Thyroid gland (tissue), 4 donors: ENCODE data around the gene CAPN14. TPM values are rescaled to one million over a fixed set of nuclear protein-coding genes. Genes with fewer than 3 reads are reported as not detected.

ENCODE experiments used
- DNase-seq, 2 donors: peaks; one replicate each; pipeline ENCODE4 v3.0.0-alpha.2; 2019
- H3K27ac ChIP-seq, 3 donors: fragments of 200-600 bp; sonication (generic); 1 replicate in 2 of 3; 2 replicates in 1 of 3; pipeline ENCODE4 v1.5.1; 2016 to 2019; ENCODE audit warnings: mild to moderate bottlenecking in 1 of 3, moderate library complexity in 1 of 3
- H3K27me3 ChIP-seq: fragments of 200-600 bp; sonication (generic); one replicate; pipeline ENCODE4 v1.5.1; 2019
- H3K36me3 ChIP-seq, 2 donors: fragments of 200-600 bp; sonication (generic); one replicate each; pipeline ENCODE4 v1.5.1; 2016 to 2019
- H3K4me1 ChIP-seq, 2 donors: fragments of 200-600 bp; sonication (generic); one replicate each; pipeline ENCODE4 v1.5.1; 2017 to 2019
- H3K4me3 ChIP-seq, 3 donors: fragments of 200-600 bp; sonication (generic); replicated peaks in 1 of 3; 1 replicate in 2 of 3; 2 replicates in 1 of 3; pipeline ENCODE4 v1.5.1; 2016; ENCODE audit warnings: mild to moderate bottlenecking in 1 of 3
- H3K9me3 ChIP-seq: fragments of 200-600 bp; sonication (generic); one replicate; pipeline ENCODE4 v1.5.1; 2017
- POLR2A ChIP-seq, 2 donors: fragments of 450-650 bp; IDR thresholded peaks; one replicate each; pipeline ENCODE4 v1.6.1; 2017; ENCODE audit warnings: antibody characterized with exemption in 2 of 2, mild to moderate bottlenecking in 2 of 2, moderate library complexity in 1 of 2
- WGBS, 2 donors: methylation state at CpG; one replicate each; pipeline ENCODE4 v1.1.5; 2017; 5-methylcytosine and 5-hydroxymethylcytosine counted together
- intact Hi-C: fragments of 100-400 bp; cut with DNase I; formaldehyde crosslinking; loops from one replicate; pipeline ENCODE4 v1.15.1; 2023
- total RNA-seq, 4 donors: library from RNA; depleted of rRNA; stranded (reverse); fragments of >200 nt; gene quantifications; one replicate each; pipeline ENCODE4 v1.2.3, GENCODE V29; 2016
- TF ChIP-seq, protein P1 (sequence below), 6 experiments: fragments of 200-600 bp in 3 of 6; fragments of 450-650 bp in 3 of 6; sonication (generic) in 3 of 6; IDR thresholded peaks; one replicate each; pipeline ENCODE4 v1.5.1; 2016 to 2019; ENCODE audit warnings: antibody characterized with exemption in 6 of 6, mild to moderate bottlenecking in 2 of 6, inconsistent platforms in 1 of 6, moderate library complexity in 1 of 6

CAPN14 gene
- total RNA-seq, 4 donors from 2014 or later: 0.15 to 0.27 TPM; not detected in 2

DNA sequence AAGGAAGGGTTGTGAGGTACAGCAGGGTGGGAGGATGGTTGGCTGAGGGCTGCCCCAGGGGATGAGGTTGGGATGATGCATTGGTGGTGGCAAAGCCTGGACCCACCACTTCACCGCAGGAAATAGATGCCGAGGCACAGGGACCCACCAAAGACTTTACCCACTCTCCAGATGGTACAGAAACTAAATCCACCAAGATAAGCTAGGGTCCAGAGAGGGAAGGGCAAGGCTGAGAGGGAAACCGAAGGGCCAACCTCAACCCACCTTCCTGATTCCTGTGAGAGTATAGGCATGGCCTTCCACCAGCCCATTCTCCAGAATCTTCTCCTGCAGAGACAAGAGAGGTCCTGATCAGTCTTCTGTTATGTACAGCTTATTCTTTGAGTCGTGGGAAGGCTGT, 18.1 kb downstream of the CAPN14 start:
- Histone ChIP-seq H3K27me3 (no peaks in the 10 kb centered on the region), H3K27ac (no peak overlapping the region), H3K9me3 (no peaks in the 10 kb centered on the region), H3K4me3 (no peak overlapping the region), H3K4me1 (no peaks in the 10 kb centered on the region), H3K36me3 (no peaks in the 10 kb centered on the region)
- TF ChIP-seq, protein P1, sequence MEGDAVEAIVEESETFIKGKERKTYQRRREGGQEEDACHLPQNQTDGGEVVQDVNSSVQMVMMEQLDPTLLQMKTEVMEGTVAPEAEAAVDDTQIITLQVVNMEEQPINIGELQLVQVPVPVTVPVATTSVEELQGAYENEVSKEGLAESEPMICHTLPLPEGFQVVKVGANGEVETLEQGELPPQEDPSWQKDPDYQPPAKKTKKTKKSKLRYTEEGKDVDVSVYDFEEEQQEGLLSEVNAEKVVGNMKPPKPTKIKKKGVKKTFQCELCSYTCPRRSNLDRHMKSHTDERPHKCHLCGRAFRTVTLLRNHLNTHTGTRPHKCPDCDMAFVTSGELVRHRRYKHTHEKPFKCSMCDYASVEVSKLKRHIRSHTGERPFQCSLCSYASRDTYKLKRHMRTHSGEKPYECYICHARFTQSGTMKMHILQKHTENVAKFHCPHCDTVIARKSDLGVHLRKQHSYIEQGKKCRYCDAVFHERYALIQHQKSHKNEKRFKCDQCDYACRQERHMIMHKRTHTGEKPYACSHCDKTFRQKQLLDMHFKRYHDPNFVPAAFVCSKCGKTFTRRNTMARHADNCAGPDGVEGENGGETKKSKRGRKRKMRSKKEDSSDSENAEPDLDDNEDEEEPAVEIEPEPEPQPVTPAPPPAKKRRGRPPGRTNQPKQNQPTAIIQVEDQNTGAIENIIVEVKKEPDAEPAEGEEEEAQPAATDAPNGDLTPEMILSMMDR (IDR thresholded peaks at IDR 0.05): no peak
- TF ChIP-seq POLR2A (IDR thresholded peaks at IDR 0.05): no peak
- intact Hi-C loops: no loop called here
- DNase-seq: no peak
- WGBS, 2 donors: 87 to 92% methylated on average over 4 of the region's 4 CpGs

DNA sequence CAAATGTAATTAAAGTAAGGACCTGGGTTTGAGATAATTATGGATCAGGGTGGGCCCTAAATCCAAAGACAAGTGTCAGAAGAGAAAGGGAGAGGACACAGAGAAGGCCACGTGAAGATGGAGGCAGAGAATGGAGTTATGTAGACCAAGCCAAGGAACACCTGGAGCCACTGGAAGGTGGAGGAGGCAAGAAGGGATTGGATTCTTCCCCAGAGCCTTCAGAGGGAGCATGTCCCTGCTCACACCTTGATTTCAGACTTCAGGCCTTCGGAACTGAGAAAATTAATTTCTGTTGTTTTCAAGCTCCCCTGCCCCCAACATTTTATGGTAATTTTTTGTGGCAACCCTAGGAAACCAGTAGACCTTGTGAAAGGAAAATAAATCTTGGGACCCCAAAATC, 19.6 kb downstream of the CAPN14 start:
- 86 to 92% methylated on average over 2 of the region's 2 CpGs for WGBS, 2 donors

DNA sequence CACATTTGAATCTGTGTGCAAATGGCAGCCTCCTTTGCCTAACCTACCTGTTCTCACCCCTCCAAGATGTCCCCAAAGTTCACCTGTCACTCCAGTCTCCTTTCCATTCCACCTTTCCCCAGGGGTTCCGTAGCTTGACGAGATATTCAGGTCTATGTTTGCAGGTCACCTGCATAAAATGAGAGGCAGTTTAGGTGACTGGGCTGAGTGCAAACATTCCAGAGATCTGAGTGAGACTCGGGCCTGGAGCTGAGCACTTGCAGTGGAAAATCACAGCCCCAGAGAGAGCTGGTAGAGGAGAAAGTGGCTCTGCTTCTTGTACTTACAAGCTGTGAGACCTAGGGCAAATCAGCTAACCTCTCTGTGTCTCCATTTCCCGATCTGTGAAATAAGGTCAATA, 20.1 kb downstream of the CAPN14 start:
- Histone ChIP-seq H3K27me3 (no peaks in the 10 kb centered on the region), H3K36me3 (no peaks in the 10 kb centered on the region), H3K4me1 (no peaks in the 10 kb centered on the region), H3K9me3 (no peaks in the 10 kb centered on the region), H3K4me3 (no peak overlapping the region), H3K27ac (no peak overlapping the region)
- intact Hi-C loops: no loop called here
- WGBS, 2 donors: 69 to 73% methylated on average over 4 of the region's 4 CpGs
- TF ChIP-seq POLR2A (IDR thresholded peaks at IDR 0.05): no peak
- TF ChIP-seq, protein P1 (IDR thresholded peaks at IDR 0.05): no peak
- no peak for DNase-seq

More for the DNA sequence above, 19.6 kb downstream of the CAPN14 start:
- TF ChIP-seq, protein P1 (IDR thresholded peaks at IDR 0.05): no peak
- TF ChIP-seq POLR2A (IDR thresholded peaks at IDR 0.05): no peak
- no peaks in the 10 kb centered on the region for H3K36me3 ChIP-seq
- no peaks in the 10 kb centered on the region for H3K9me3 ChIP-seq
- H3K4me1 ChIP-seq: no peaks in the 10 kb centered on the region
- H3K27me3 ChIP-seq: no peaks in the 10 kb centered on the region
- intact Hi-C loops: no loop called here
- H3K27ac ChIP-seq: no peak overlapping the region
- H3K4me3 ChIP-seq: no peak overlapping the region
- DNase-seq: no peak

DNA sequence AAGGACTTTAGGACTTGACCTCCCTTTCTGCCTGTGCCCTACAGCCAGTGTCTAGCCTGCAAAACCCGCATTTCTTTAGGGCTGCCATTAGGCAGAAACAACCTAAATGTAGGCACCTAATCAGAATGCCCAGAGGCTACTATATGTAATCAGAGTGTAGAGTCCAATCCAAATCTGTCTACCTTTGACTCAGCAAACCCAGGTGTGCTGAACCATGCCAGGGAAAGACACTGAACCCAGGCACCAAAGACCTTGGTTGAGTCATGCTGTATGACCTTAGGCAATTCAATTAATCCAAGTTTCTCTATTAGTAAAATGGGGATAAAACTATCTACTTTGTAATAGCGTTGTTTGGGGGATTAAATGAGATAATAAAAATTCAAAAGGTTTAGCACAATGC, 20.7 kb downstream of the CAPN14 start:
- Histone ChIP-seq H3K9me3 (no peaks in the 10 kb centered on the region), H3K4me3 (no peak overlapping the region), H3K27ac (no peak overlapping the region), H3K36me3 (no peaks in the 10 kb centered on the region), H3K4me1 (no peaks in the 10 kb centered on the region), H3K27me3 (no peaks in the 10 kb centered on the region)
- intact Hi-C loops: no loop called here
- TF ChIP-seq, protein P1 (IDR thresholded peaks at IDR 0.05): no peak
- TF ChIP-seq POLR2A (IDR thresholded peaks at IDR 0.05): no peak
- DNase-seq: no peak
- WGBS, 2 donors: 92 to 100% methylated on average over 2 of the region's 2 CpGs

DNA sequence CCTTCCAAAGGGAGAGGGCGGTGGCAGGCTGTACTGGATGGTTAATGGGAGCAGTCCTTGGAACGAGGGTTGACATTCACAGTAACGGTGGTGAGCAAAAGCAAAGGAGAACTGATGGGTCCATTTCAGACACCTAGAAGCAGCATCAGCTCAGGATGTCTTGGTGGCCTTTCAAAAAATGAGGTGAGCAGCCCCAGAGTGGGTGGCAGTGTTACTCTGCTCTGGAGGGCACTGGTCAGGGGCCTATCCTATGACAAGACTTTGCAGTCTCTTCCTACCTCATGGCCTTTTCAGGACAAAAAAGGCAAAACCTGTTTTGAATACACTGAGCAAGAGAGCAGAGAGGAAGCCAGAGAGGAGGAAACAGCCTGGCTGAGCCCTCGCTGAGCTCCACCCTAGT, 23.5 kb downstream of the CAPN14 start:
- Histone ChIP-seq H3K9me3 (no peaks in the 10 kb centered on the region), H3K4me3 (no peak overlapping the region), H3K27ac (no peak overlapping the region), H3K27me3 (no peaks in the 10 kb centered on the region), H3K36me3 (no peaks in the 10 kb centered on the region), H3K4me1 (no peaks in the 10 kb centered on the region)
- 87 to 89% methylated on average over 4 of the region's 4 CpGs for WGBS, 2 donors
- no peak for DNase-seq
- intact Hi-C loops: no loop called here
- TF ChIP-seq, protein P1 (IDR thresholded peaks at IDR 0.05): no peak
- no peak for TF ChIP-seq POLR2A (IDR thresholded peaks at IDR 0.05)
